Karpas-422 (cell line): Measurements from ENCODE around the gene NOSTRIN. TPM values are rescaled to one million over a fixed set of nuclear protein-coding genes. Genes with fewer than 3 reads are reported as not detected.

Experiments used
- DNase-seq: peaks from one replicate; pipeline ENCODE4 v3.0.0-alpha.2; 2015
- H2AFZ ChIP-seq: fragments of 200-600 bp; sonication (generic); 2 replicates; pipeline ENCODE4 v1.6.1; 2014; ENCODE audit warnings: antibody characterized with exemption, low read length, mixed read lengths
- H3K27ac ChIP-seq: fragments of 200-600 bp; sonication (generic); 2 replicates; pipeline ENCODE4 v1.5.1; 2014; ENCODE audit warnings: mild to moderate bottlenecking, low read length, moderate library complexity
- H3K27me3 ChIP-seq: fragments of 200-600 bp; sonication (generic); 2 replicates; pipeline ENCODE4 v1.6.1; 2014; ENCODE audit warnings: low read length, mixed read lengths
- H3K36me3 ChIP-seq: fragments of 200-600 bp; sonication (generic); 2 replicates; pipeline ENCODE4 v1.6.1; 2014; ENCODE audit warnings: low read length, mixed read lengths; ENCODE audit not compliant: insufficient read depth
- H3K4me1 ChIP-seq: fragments of 200-600 bp; sonication (generic); 2 replicates; pipeline ENCODE4 v1.6.1; 2014; ENCODE audit warnings: mild to moderate bottlenecking, low read length, mixed read lengths
- H3K4me2 ChIP-seq: fragments of 200-600 bp; sonication (generic); 2 replicates; pipeline ENCODE4 v1.6.1; 2014; ENCODE audit warnings: low read length, low read depth, mild to moderate bottlenecking; ENCODE audit not compliant: poor library complexity, severe bottlenecking
- H3K4me3 ChIP-seq: fragments of 200-600 bp; sonication (generic); 2 replicates; pipeline ENCODE4 v1.5.1; 2014; ENCODE audit warnings: mild to moderate bottlenecking, antibody characterized with exemption, low read length, mixed read lengths
- H3K79me2 ChIP-seq: fragments of 200-600 bp; sonication (generic); 2 replicates; pipeline ENCODE4 v1.6.1; 2014; ENCODE audit warnings: mild to moderate bottlenecking, low read length, mixed read lengths
- H3K9ac ChIP-seq: fragments of 200-600 bp; sonication (generic); 2 replicates; pipeline ENCODE4 v1.6.0; 2014; ENCODE audit warnings: low read length
- H3K9me2 ChIP-seq: fragments of 200-600 bp; sonication (generic), shearing (Covaris generic); replicated peaks from 2 replicates; pipeline ENCODE4 v1.6.0; 2014; ENCODE audit warnings: mild to moderate bottlenecking, low read length, moderate library complexity; ENCODE audit not compliant: insufficient read depth
- H3K9me3 ChIP-seq: fragments of 300-700, 200-600 bp; sonication (generic); 2 replicates; pipeline ENCODE4 v1.6.1; 2014; ENCODE audit warnings: low read length, mixed read lengths
- H4K20me1 ChIP-seq: fragments of 200-600 bp; sonication (generic); 2 replicates; pipeline ENCODE4 v1.6.1; 2014; ENCODE audit warnings: mild to moderate bottlenecking, antibody characterized with exemption, low read length, low read depth; ENCODE audit not compliant: insufficient read depth
- total RNA-seq: library from RNA; depleted of rRNA; stranded (reverse); fragments of >200 nt; shearing (Covaris generic); gene quantifications from 2 replicates; pipeline ENCODE4 v1.2.3, GENCODE V29; 2014; ENCODE audit warnings: low replicate concordance

Gene NOSTRIN
- total RNA-seq, 1 experiment from 2014 or later: not detected

- H3K27ac ChIP-seq: no peak overlapping the region
- DNase-seq: no peak
- no peak overlapping the region for H3K4me3 ChIP-seq
- no peaks in the 10 kb centered on the region for H3K9me2 ChIP-seq
- H3K9me3 ChIP-seq: no peaks in the 10 kb centered on the region
- no peak overlapping the region for H3K9ac ChIP-seq
- H2AFZ ChIP-seq: no peak overlapping the region
- H3K27me3 ChIP-seq: no peaks in the 10 kb centered on the region
- no peaks in the 10 kb centered on the region for H4K20me1 ChIP-seq
- no peaks in the 10 kb centered on the region for H3K4me1 ChIP-seq
- no peaks in the 10 kb centered on the region for H3K79me2 ChIP-seq
- H3K36me3 ChIP-seq: no peaks in the 10 kb centered on the region
- no peak overlapping the region for H3K4me2 ChIP-seq
Measured at GRCh38 chr2:168796090-168796577, 6.3 kb upstream of the NOSTRIN start.

GRCh38 chr2:168796583-168797285 is 5.7 kb upstream of the NOSTRIN start:
- DNase-seq: no peak
- Histone ChIP-seq H4K20me1 (no peaks in the 10 kb centered on the region), H3K27ac (no peak overlapping the region)

GRCh38 chr2:168797286-168797655 is 5.2 kb upstream of the NOSTRIN start:
- no peak overlapping the region for H3K4me2 ChIP-seq
- no peak for DNase-seq
- no peaks in the 10 kb centered on the region for H3K79me2 ChIP-seq
- no peaks in the 10 kb centered on the region for H3K27me3 ChIP-seq
- H3K27ac ChIP-seq: no peak overlapping the region
- no peak overlapping the region for H3K4me3 ChIP-seq
- no peaks in the 10 kb centered on the region for H3K9me2 ChIP-seq
- no peak overlapping the region for H3K9ac ChIP-seq
- H4K20me1 ChIP-seq: no peaks in the 10 kb centered on the region
- H3K4me1 ChIP-seq: no peaks in the 10 kb centered on the region
- no peaks in the 10 kb centered on the region for H3K9me3 ChIP-seq
- no peak overlapping the region for H2AFZ ChIP-seq
- no peaks in the 10 kb centered on the region for H3K36me3 ChIP-seq

More at GRCh38 chr2:168796583-168797285, 5.7 kb upstream of the NOSTRIN start:
- Histone ChIP-seq H3K9me2 (no peaks in the 10 kb centered on the region), H3K27me3 (no peaks in the 10 kb centered on the region), H3K9me3 (no peaks in the 10 kb centered on the region), H3K4me1 (no peaks in the 10 kb centered on the region), H3K36me3 (no peaks in the 10 kb centered on the region), H3K4me3 (no peak overlapping the region), H2AFZ (no peak overlapping the region), H3K79me2 (no peaks in the 10 kb centered on the region), H3K9ac (no peak overlapping the region), H3K4me2 (no peak overlapping the region)

GRCh38 chr2:168798076-168798887 is 4.2 kb upstream of the NOSTRIN start:
- no peaks in the 10 kb centered on the region for H3K9me2 ChIP-seq
- H3K36me3 ChIP-seq: no peaks in the 10 kb centered on the region
- no peak for DNase-seq
- no peak overlapping the region for H3K4me3 ChIP-seq
- no peak overlapping the region for H3K27ac ChIP-seq
- no peak overlapping the region for H3K9ac ChIP-seq
- H3K9me3 ChIP-seq: no peaks in the 10 kb centered on the region
- H4K20me1 ChIP-seq: no peaks in the 10 kb centered on the region
- H2AFZ ChIP-seq: no peak overlapping the region
- H3K4me2 ChIP-seq: no peak overlapping the region
- H3K4me1 ChIP-seq: no peaks in the 10 kb centered on the region
- no peaks in the 10 kb centered on the region for H3K79me2 ChIP-seq
- no peaks in the 10 kb centered on the region for H3K27me3 ChIP-seq

GRCh38 chr2:168798888-168799410 is 3.5 kb upstream of the NOSTRIN start:
- Histone ChIP-seq H3K9me3 (no peaks in the 10 kb centered on the region), H3K4me2 (no peak overlapping the region), H3K9ac (no peak overlapping the region), H3K4me1 (no peaks in the 10 kb centered on the region), H3K36me3 (no peaks in the 10 kb centered on the region), H3K27me3 (no peaks in the 10 kb centered on the region), H4K20me1 (no peaks in the 10 kb centered on the region), H3K79me2 (no peaks in the 10 kb centered on the region), H2AFZ (no peak overlapping the region), H3K27ac (no peak overlapping the region), H3K4me3 (no peak overlapping the region), H3K9me2 (no peaks in the 10 kb centered on the region)
- no peak for DNase-seq

- no peak overlapping the region for H3K4me3 ChIP-seq
- no peaks in the 10 kb centered on the region for H3K9me2 ChIP-seq
- H3K27ac ChIP-seq: no peak overlapping the region
- H4K20me1 ChIP-seq: no peaks in the 10 kb centered on the region
- no peak overlapping the region for H3K9ac ChIP-seq
- no peak for DNase-seq
- H3K4me1 ChIP-seq: no peaks in the 10 kb centered on the region
- no peak overlapping the region for H3K4me2 ChIP-seq
- H3K27me3 ChIP-seq: no peaks in the 10 kb centered on the region
- H3K79me2 ChIP-seq: no peaks in the 10 kb centered on the region
- H3K9me3 ChIP-seq: no peaks in the 10 kb centered on the region
- no peaks in the 10 kb centered on the region for H3K36me3 ChIP-seq
- no peak overlapping the region for H2AFZ ChIP-seq
Measured at GRCh38 chr2:168801471-168801870, 966 bp upstream of the NOSTRIN start.

- no peak overlapping the region for H3K4me2 ChIP-seq
- H3K79me2 ChIP-seq: no peaks in the 10 kb centered on the region
- no peaks in the 10 kb centered on the region for H3K9me2 ChIP-seq
- H3K9me3 ChIP-seq: no peaks in the 10 kb centered on the region
- H3K9ac ChIP-seq: no peak overlapping the region
- no peaks in the 10 kb centered on the region for H4K20me1 ChIP-seq
- no peak overlapping the region for H3K27ac ChIP-seq
- DNase-seq: no peak
- no peaks in the 10 kb centered on the region for H3K36me3 ChIP-seq
- H3K27me3 ChIP-seq: no peaks in the 10 kb centered on the region
- no peak overlapping the region for H3K4me3 ChIP-seq
- no peaks in the 10 kb centered on the region for H3K4me1 ChIP-seq
- H2AFZ ChIP-seq: no peak overlapping the region
Measured at GRCh38 chr2:168802859-168803725, 655 bp downstream of the NOSTRIN start.
